Measurements from ENCODE around the gene CLDN15. TPM values are rescaled to one million over a fixed set of nuclear protein-coding genes. Genes with fewer than 3 reads are reported as not detected.

The CLDN15 gene
- total RNA-seq: 3.9 and 4.6 TPM in 2 replicates

GRCh38 chr7:101237206-101238067 lies at the start of gene CLDN15:
TSS of gene CLDN15 (minus strand) at chr7:101237802. CDS start at chr7:101237581, 221 bp downstream.

GRCh38 chr7:101244375-101245146 lies 7.0 kb upstream of the CLDN15 start, which contains the start of gene FIS1:
TSS of gene FIS1 (minus strand) at chr7:101245081. CDS start at chr7:101245004, 77 bp downstream.

GRCh38 chr7:101217388-101218235 lies 20.0 kb downstream of the CLDN15 start, which contains the start of the genes PLOD3 and ZNHIT1:
TSS of gene PLOD3 (minus strand) at chr7:101217581. CDS start at chr7:101217274, 307 bp downstream.
TSS of gene ZNHIT1 (plus strand) at chr7:101218165. CDS start at chr7:101218196, 31 bp downstream.

GRCh38 chr7:101200862-101201599 lies 36.6 kb downstream of the CLDN15 start, which contains the start of gene MOGAT3:
TSS of gene MOGAT3 (minus strand) at chr7:101201036. CDS start at chr7:101200854, 182 bp downstream.

Other genes with a start within 250 kb of the CLDN15 start
- gene MUC17, start 217.7 kb downstream of the CLDN15 start, total RNA-seq: not detected in 2 replicates
- 11.8 and 14.0 TPM in 2 replicates for gene TRIM56, start 152.3 kb downstream of the CLDN15 start, total RNA-seq
- gene SERPINE1, start 110.7 kb downstream of the CLDN15 start, total RNA-seq: 1,812 and 1,952 TPM in 2 replicates
- gene AP1S1, start 83.3 kb downstream of the CLDN15 start, total RNA-seq: 195 and 198 TPM in 2 replicates
- 0.07 and 0.20 TPM in 2 replicates for gene VGF, start 72.2 kb downstream of the CLDN15 start, total RNA-seq
- gene NAT16, start 57.5 kb downstream of the CLDN15 start, total RNA-seq: not detected in 2 replicates
- gene MOGAT3, start 36.8 kb downstream of the CLDN15 start, total RNA-seq: not detected in 2 replicates
- 116 and 119 TPM in 2 replicates for gene PLOD3, start 20.2 kb downstream of the CLDN15 start, total RNA-seq
- 176 and 199 TPM in 2 replicates for gene ZNHIT1, start 19.6 kb downstream of the CLDN15 start, total RNA-seq
- 217 and 271 TPM in 2 replicates for gene FIS1, start 7.3 kb upstream of the CLDN15 start, total RNA-seq
- gene IFT22, start 84.0 kb upstream of the CLDN15 start, total RNA-seq: 20.1 and 28.2 TPM in 2 replicates
- gene COL26A1, start 125.1 kb upstream of the CLDN15 start, total RNA-seq: not detected in 2 replicates

Measured in mammary microvascular endothelial cell (primary cell).